Activated CD4-positive, CD25-positive, alpha-beta regulatory T cell (primary cell): ENCODE measurements around the gene GPD1.

Experiments
- DNase-seq, 4 experiments: peaks; one replicate each; lab custom pipeline; 2025; lab: John Stamatoyannopoulos, UW

Gene GPD1

DNA sequence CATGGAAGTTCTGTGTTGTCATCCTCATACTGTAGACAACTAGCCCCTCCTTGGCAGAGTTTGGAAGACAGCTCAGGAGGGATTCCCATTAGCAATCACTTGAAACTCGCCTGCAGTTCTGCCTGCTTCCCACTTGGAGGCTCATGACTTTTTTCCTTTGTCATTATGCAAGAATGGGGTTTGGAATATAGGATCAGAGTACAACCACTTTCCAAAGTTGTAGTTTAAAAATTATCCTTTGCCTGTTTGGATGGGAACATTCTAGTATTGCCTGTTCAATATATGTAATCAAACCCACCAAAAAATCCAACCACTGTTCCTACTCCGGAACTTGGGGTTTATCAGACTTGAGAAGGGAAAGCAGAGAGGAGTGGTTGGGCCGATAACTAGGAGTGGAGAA, 2.1 kb upstream of the GPD1 start:
- no peak for DNase-seq

DNA sequence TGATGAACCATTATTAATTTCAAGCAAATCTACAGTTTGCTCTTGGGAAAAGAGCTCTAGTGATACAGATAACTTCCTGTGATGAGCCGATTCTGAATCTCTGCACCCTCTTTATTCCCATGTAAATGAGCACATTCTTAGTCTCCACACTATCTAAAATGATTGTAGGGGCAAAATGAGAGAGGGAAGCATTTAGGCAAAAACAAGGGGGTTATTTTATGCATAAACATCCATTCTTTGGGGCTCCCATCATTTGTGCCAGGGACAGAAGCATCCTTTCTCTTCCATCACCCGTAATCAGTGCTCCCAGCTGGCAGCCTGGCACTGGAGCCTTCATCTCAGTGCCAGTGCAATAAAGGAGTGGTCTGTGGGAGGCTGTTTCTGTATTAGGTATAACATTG, 1.7 kb upstream of the GPD1 start:
- no peak for DNase-seq

DNA sequence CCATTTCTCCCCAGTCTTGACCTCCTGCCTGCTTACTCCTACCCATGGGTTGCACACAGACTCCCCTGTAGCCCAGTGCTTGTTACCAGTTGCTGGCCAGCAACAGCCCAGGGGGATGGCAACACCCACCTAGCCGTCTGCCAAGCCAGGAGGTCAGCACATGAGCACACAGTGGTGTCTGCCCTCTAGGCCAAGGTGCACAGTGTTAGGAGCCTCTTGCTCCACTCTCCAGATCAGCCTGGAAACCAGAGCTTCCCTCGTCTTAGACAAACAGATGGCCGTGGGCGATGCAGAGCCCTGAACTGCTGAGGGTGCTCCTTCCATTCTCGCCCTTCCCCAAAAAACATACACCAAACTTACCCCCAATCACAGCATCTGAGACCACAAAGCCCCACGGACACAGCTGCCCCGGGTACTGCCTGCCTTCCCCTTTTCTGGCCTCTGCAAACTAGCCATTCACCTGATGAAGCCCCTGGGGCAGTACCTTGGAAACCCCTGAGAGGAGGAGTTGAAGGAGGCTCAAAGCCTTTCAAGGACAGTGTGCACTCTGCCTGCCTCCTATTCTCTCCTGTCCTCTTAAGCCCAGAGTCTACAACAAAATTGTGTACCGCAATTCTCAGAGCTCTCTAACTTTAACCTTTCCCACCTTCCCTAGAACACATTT, 1.0 kb upstream of the GPD1 start:
- DNase-seq = no peak

DNA sequence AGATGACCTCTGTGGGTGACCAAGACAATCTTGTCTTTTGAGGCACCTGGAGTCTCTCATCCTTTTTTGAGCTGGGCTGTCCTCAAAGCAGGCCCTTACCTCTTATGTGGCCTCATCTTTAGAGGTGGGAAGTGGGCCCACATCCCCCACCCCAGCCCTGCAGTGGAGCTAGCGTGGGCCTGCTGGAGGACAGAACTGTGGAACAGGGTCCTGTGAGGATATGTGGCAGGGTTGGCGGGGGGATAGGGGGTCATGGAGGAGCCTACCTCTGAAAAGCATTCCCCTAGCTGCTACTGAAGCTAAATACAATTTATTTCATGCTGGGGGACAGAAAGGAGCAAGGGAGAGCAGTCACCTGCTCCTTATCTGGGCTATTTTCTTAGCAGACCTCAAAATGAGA, 457 bp upstream of the GPD1 start:
- DNase-seq = no peak

DNA sequence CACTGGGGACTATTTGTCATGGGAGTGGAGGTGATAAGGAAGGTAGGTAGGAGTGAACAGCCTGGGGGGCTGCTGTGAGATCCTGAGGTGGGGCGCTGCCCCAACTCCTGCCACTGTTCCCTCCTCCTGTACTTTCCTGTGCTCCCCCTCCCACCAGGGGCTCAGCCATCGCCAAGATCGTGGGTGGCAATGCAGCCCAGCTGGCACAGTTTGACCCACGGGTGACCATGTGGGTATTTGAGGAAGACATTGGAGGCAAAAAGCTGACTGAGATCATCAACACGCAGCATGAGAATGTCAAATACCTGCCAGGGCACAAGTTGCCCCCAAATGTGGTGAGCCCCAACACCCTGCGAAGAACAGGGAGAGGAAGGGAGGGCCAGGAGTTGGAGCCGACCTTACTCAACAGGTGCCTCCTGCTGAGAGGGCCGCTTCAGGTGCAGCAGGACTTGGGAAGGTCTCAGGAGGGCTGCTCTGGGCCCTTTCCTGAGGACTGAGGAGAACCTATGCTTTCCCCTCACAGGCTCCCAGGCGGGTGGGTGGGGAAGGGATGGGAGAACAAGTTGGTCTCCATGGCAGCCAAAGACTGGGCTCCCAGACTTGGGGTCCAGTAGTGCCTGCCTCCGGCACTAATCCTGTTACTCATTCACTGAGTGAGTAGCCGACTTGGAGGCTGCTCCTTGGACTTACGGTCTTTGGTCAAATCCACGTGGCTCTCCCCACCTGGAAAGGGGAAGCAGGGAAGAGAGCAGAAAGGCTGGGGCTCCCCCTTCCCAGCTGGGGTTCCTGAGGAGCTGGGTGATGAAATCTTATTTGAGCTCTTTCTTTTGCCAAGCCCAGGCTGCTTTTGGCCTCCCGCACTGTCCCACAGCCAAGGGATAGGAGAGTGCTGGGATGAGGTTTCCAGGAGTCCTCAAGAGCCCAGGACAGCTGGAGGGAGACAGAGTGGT, 884 bp downstream of the GPD1 start:
- DNase-seq = no peak

DNA sequence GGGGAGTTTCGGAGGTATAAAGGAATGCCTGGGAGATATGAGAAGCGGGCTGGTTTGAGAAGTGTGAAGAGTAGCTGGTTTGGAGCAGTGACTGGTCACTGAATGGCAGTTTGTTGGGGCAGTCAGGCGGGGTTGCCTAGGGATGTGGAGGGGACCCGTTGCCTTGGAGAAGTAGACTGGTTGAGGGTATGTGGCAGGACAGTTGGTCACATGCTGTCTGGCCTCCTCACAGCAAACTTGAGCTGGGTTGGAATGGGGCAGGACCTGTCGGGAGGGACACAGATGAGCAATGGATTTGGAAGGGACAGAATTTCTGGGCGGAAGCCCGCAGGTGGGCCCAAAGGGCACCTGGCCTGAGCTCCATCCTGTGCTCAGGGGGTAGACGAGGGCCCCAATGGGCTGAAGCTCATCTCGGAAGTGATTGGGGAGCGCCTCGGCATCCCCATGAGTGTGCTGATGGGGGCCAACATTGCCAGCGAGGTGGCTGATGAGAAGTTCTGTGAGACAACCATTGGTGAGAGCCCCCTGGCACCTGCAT, 2.2 kb downstream of the GPD1 start:
- no peak for DNase-seq

DNA sequence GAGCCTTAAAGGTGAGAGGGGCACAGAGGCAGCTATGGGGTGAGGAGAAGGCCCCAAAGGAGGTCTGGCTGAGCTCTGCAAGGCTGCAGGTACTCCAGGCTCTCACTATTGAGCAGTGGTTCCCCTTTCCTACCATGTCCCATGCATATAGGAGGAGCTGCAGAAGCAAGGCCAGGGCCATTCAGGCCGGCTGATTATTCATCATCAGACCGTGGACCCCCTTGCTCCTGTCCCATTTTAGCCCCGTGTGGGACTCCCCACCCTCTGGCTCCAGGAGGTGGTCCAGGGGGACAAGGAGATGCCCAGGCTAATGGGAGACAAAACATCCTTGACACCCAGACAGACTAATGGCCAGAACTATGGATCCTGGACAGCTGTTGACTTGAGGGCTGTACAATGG, 3.1 kb downstream of the GPD1 start:
- DNase-seq = no peak

DNA sequence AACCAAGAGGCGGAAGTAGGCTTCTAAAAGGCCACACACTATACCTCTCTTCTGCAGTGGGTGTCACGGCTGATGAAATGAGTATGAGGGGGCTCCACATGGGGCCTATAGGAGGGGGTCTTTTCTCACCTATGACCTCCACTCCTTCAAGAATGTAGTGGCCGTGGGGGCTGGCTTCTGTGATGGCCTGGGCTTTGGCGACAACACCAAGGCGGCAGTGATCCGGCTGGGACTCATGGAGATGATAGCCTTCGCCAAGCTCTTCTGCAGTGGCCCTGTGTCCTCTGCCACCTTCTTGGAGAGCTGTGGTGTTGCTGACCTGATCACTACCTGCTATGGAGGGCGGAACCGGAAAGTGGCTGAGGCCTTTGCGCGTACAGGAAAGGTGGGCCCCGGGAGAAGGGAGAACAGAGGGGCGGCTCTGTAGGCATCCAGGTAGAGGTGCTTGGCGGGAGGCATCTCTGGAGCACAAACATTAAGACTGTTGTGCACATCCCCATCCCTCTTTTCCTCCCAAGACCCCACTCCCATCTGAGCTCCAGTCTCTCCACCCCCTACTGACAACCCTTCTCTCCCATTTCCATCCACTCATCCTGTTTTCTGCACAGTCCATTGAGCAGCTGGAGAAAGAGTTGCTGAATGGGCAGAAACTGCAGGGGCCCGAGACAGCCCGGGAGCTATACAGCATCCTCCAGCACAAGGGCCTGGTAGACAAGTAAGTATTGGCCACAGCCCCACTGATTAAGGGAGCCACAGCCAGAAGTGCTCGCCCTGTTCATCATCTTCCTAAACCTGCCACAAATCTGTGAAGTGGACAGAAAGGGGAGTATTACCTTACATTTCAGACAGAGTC, 3.8 kb downstream of the GPD1 start:
- no peak for DNase-seq

DNA sequence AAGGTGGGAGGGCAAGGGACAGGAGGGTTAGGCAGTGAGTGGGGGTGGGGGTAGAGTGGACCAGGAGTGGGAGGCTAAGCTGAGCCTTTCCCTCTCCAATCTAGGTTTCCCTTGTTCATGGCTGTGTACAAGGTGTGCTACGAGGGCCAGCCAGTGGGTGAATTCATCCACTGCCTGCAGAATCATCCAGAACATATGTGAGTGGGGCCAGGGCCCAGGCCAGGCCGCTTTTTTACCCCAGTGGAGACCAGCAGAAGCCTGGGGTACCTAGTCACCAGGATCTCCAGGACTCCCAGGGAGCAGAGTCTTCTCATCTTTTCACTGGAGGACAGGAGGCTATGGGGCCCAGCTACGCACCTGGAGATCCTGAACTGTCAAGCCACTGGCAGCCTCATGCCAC, 5.5 kb downstream of the GPD1 start:
- DNase-seq = no peak

DNA sequence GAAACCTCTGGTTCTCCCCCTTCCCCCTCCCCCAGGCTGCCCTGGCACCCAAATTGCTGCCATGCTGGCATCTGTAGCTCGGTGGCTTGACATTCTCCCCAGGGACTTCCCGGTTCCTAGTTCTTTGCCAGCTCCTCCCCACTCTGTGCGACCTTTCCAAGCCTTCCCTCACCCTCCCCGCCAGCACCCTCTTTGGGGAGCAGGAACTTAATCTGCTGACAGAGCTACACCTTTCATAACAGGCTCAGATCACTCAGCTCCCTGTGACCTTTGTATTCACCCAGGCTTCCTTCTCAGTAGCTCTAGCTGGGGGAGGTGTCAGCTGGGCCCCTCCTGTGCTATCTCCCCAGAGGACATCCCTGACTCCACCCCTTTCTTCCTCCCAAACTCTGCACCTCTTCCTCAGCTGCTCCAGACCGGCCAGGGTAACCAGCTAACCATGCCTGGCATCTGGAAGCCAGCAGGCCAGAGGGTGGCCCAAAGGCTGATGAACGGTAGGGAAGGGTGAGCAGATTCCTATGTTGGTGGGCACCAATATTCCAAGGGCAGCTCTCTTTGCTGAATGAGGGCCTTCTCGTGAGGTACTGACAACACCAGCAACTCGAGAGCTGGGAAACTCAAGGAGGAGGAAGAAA, 6.4 kb downstream of the GPD1 start:
- DNase-seq = no peak

DNA sequence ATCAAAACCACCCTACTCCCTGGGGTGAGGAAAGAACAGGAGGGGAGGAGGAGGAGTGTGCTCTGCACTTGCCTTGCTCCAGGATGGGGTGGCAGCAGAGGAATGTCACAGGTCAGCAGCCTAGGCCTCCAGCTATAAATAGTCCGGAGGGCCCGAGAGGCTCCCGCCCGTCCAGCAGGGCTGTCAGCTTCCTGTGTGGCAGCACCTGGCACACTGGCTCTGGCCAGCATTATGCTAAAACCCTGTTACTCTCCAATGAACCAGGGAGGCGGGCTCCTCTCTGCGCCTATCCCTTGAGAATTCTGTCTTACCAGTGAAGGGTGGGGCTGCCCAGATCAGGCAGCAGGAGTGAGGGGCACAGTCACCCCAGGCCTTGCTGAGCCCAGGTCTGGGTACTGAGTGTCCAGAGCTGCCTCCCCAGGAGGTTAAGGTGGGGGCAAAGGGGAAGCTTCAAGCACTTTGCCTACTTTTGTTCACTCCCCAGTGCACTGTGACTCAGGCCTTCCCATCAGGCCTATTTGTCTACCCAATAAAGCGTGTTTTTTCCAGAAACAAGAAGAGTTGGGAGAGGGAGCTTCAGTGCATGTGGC, 7.0 kb downstream of the GPD1 start:
- peak in 1 of 4 experiments; percentile 12 for DNase-seq

DNA sequence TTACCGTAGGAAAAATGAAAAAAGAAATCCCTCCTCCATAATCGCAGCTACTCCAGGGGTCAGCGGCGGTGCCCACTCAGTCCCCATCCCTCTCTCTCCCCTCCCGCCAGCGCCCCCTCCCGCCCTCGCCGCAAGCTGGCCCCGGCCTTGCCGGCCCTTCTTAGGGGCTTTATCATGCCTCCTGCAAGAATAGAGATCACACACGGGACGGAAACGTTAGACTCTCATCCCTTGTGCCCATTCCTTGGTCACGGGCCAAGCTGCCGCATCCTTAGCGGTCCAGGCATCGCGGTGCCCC, 7.5 kb downstream of the GPD1 start:
- no peak for DNase-seq

DNA sequence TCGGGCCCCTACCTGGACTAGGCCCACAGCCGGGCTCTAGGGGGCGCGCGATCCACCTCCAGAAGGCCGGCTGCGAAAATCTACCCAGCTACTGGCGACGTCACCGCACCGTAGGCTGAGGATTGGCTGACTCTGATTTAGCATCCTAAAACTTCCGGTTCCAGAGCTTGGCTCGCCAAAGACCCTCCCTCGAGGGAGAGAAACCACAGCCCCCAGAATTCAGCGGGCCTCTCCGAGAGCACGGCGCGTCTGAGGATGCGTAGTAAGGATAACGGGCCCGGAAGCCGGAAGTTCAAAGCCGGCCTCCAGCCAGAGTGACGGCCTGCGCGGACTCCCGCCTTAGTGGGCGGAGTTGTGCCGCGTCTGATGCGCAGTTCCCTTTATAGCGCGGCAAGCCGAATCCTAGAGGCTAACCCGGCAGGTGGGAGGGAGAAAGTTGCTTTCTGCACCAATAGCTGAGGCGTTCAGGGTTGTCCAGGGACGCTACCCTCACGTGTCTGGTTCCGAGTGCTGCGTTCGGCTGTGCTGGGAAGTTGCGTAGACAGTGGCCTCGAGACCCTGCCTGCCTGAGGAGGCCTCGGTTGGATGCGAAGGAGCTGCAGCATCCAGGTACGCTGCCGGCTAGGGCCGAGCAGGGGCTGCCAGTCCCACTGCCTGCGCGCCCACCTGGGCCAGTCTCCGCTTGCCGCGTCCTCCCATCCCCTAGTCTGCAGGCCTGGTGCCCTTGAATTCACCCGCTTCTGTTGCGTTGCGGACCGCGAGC, 8.1 kb downstream of the GPD1 start, which contains the start of gene COX14:
TSS of gene COX14 (plus strand) at position 544 of the 763 bp plus-strand sequence. CDS start 7,808 bp downstream, outside the sequence.
- peak; percentile 98 to 100 (median 98) for DNase-seq

DNA sequence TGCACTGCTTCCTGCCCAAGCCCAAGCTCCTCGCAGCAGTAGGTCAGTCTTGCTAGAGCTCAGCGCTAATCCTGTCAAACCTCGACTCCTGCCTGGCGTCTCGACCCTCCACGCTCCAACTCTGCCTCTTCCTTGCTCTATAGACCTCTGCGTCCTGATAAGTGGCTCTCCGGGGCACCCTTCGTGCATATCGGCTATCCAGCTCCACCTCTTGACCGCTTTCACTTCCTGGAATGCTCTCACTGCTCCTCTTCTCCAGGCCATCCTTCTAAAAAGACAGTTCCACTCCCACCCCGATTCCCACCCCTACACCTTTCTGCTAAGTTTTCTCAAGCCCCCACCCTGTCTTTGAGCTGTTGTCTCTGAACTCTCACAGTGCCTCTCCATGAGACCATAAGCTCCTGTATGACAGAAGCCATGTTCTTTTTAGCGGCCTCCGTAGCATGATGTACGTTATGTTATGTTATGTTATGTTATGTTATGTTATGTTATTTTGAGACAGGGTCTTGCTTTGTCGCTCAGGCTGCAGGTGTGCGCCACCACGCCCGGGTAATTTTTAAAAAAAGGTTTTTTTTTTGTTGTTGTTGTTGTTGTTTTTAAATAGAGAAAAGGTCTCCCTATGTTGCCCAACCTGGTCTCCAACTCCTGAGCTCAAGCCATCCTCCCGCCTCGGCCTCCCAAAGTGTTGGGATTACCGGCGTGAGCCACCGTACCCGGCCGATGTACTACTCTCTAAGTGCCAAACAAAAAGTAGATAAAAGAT, 8.8 kb downstream of the GPD1 start:
- DNase-seq = no peak

DNA sequence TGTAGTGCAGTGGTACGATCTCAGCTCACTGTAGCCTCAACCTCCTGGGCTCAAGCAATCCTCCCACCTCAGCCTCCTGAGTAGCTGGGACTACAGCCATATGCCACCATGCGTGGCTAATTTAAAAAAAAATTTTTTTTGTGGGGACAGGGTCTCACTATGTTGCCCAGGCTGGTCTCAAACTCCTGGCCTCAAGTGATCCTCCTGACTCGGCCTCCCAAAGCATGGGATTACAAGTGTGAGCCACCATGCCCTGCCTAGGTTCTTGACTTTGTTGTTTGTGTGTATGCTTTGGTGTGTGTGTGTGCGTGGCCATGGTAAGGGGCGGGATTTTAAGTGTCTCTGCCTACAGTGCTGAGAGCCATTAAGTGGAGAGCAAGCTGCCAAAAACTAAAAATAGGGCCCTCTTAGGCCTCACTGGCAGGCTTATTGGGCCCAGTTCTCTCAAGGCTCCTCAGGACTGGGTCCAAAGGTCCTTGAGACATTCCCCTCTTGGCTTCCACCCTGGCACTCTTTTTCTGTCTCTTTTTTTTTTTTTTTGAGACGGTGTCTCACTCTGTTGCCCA, 13.3 kb downstream of the GPD1 start:
- no peak for DNase-seq

DNA sequence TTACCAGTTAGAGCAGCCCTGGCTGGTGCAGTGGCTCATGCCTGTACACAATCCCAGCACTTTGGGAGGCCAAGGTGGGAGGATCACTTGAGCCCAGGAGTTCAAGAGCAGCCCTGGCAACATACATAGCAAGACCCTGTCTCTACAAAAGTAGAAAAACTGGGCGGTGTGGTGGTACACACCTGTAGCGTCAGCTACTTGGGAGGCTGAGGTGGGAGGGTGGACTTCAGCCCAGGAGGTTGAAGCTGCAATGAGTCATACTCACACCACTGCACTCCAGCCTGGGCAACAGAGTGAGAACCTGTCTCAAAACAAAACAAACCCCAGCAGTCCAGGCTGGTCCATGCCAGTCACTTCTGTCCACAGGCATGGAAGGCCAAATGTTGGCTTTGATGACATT, 15.6 kb downstream of the GPD1 start:
- DNase-seq = no peak

DNA sequence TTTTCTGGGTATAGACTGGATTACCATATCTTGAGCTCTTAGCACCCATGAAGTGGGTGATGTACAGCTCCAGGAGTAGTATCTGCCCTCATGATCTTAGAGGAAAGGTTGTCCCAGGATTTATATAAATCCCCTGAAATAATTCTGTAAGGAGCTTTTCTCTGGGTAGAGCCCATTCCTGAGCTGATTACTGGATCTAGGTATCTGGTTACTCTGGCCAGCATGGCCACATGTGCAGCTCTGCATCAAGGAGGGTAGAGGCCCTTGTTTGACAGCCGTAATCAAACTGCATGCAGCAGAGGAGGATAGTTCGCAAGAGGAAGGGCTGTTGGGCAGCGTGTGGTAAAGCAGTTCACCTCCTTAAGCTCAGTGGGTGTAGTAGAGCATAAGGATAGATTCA, 16.7 kb downstream of the GPD1 start:
- DNase-seq = no peak

DNA sequence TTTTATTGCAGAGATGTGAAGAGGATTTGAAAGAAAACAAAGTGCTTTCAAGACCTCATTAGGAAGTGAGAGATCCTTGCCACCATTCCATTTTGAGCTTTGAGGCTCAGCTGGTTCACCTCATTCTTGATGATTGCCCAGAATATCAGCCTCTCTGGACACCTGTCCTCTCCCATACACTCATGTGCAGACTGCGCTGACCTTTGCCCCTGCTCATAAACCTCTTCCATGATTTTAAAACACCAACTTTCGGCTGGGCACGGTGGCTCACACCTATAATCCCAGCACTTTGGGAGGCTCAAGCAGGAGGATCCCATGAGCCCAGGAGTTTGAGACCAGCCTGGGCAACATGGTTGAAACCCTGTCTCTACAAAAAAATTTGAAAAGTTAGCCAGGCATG, 17.1 kb downstream of the GPD1 start:
- DNase-seq = no peak

DNA sequence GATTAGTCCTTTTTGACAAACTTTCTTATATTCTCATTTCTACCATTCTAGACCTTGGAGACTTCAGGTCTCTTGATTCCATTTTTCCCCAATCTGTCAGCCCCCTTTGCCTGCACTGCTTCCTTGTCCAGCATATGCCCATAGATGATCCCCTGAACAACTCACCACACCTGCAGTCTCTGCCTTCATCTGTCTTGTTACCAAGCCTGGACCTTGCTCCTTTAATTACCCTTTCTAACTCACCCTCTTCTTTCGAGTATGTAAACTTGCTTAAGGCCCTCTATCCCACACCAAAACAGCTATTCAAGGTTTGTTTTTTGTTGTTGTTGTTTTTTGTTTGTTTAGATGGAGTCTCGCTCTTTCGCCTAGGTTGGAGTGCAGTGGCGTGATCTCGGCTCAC, 17.8 kb downstream of the GPD1 start:
- DNase-seq = no peak

DNA sequence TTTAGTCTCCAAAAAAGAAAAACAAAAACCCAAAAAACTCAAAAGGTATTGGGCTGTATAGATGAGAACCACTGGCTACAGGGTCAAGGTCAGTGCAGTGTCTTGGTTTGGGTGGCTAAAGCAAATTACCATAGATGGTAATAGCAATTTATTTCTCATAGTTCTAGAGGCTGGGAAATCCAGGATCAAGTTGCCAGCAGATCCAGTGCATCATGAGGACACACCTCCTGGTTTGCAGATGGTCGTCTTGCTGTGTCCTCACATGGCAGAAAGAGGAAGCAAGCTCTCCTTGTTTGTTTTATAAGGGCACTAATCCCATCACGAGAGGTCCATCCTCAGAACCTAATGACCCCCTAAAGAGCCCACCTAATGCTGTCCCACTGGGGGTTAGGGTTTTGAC, 19.4 kb downstream of the GPD1 start:
- no peak for DNase-seq
